Measurements from ENCODE around the gene NOL12. TPM values are rescaled to one million over a fixed set of nuclear protein-coding genes. Genes with fewer than 3 reads are reported as not detected.

NOL12 gene
- total RNA-seq, 1 experiment from 2014 or later: 44.3 TPM

DNA sequence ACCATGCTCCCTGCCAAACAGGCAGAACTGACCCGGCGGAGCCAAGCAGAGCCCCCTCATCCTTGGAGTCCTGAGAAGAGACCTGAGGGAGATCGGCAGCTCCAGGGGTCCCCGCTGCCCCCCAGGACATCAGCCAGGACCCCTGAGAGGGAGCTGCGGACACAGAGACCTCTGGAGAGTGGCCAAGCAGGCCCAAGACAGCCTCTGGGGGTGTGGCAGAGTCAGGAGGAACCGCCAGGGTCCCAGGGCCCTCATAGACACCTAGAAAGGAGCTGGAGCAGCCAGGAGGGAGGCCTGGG is 48.2 kb downstream of the NOL12 start:
- DNase-seq: no peak
- CTCF ChIA-PET: interaction anchor here (0.9 kb wide), 1 partner anchor 91 kb away, joined by 3 read pairs; no protein-coding TSS in a partner anchor
- H3K4me2 ChIP-seq: no peak overlapping the region
- POLR2A ChIA-PET (ENCODE audit: unreplicated experiment): no interaction called here
- H3K36me3 ChIP-seq (ENCODE audit: low read depth): no peaks in the 10 kb centered on the region
- H3K9me2 ChIP-seq (ENCODE audit: insufficient read depth): no peaks in the 10 kb centered on the region
- no peak overlapping the region for H3K27ac ChIP-seq
- H3K4me1 ChIP-seq (replicated peaks; ENCODE audit: insufficient read depth): no peaks in the 10 kb centered on the region
- no peak for TF ChIP-seq EZH2 (IDR thresholded peaks at IDR 0.05; ENCODE audit: low read depth)
- TF ChIP-seq, protein P1, sequence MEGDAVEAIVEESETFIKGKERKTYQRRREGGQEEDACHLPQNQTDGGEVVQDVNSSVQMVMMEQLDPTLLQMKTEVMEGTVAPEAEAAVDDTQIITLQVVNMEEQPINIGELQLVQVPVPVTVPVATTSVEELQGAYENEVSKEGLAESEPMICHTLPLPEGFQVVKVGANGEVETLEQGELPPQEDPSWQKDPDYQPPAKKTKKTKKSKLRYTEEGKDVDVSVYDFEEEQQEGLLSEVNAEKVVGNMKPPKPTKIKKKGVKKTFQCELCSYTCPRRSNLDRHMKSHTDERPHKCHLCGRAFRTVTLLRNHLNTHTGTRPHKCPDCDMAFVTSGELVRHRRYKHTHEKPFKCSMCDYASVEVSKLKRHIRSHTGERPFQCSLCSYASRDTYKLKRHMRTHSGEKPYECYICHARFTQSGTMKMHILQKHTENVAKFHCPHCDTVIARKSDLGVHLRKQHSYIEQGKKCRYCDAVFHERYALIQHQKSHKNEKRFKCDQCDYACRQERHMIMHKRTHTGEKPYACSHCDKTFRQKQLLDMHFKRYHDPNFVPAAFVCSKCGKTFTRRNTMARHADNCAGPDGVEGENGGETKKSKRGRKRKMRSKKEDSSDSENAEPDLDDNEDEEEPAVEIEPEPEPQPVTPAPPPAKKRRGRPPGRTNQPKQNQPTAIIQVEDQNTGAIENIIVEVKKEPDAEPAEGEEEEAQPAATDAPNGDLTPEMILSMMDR (conservative IDR thresholded peaks at IDR 0.05): no peak
- H3K4me3 ChIP-seq: no peak overlapping the region
- intact Hi-C loops (cut with micrococcal nuclease; ENCODE audit: unreplicated experiment): no loop called here
- H3F3A ChIP-seq (ENCODE audit: insufficient read depth, low read depth): peaks cover 8% of the 10 kb centered on the region
- no peaks in the 10 kb centered on the region for H4K20me1 ChIP-seq (ENCODE audit: insufficient read depth)
- BruUV-seq (replicated peaks): no TSS peak
- H2AFZ ChIP-seq: no peak overlapping the region
- no peaks in the 10 kb centered on the region for H3K79me2 ChIP-seq (ENCODE audit: low read depth)
- no peaks in the 10 kb centered on the region for H3K27me3 ChIP-seq (ENCODE audit: insufficient read depth, low read depth)
- no peaks in the 10 kb centered on the region for H3K9me3 ChIP-seq (ENCODE audit: insufficient read depth, low read depth)

- ChIA-PET POLR2A (ENCODE audit: unreplicated experiment) (no interaction called here), CTCF (interaction anchor here (0.6 to 0.7 kb wide), 2 partner anchors 28 to 114 kb away, joined by 3 read pairs; no protein-coding TSS in a partner anchor)
- Histone ChIP-seq H3K9me2 (ENCODE audit: insufficient read depth) (no peaks in the 10 kb centered on the region), H3K79me2 (ENCODE audit: low read depth) (no peaks in the 10 kb centered on the region), H3F3A (ENCODE audit: insufficient read depth, low read depth) (peaks cover 8% of the 10 kb centered on the region), H3K9me3 (ENCODE audit: insufficient read depth, low read depth) (no peaks in the 10 kb centered on the region), H3K27me3 (ENCODE audit: insufficient read depth, low read depth) (no peaks in the 10 kb centered on the region), H2AFZ (no peak overlapping the region), H4K20me1 (ENCODE audit: insufficient read depth) (no peaks in the 10 kb centered on the region), H3K4me2 (no peak overlapping the region), H3K36me3 (ENCODE audit: low read depth) (no peaks in the 10 kb centered on the region), H3K27ac (no peak overlapping the region), H3K4me1 (replicated peaks; ENCODE audit: insufficient read depth) (no peaks in the 10 kb centered on the region), H3K4me3 (no peak overlapping the region)
- no TSS peak for BruUV-seq (replicated peaks)
- intact Hi-C loops (cut with micrococcal nuclease; ENCODE audit: unreplicated experiment): no loop called here
- TF ChIP-seq EZH2 (IDR thresholded peaks at IDR 0.05; ENCODE audit: low read depth): no peak
- TF ChIP-seq, protein P1 (conservative IDR thresholded peaks at IDR 0.05): peak; percentile 77
- DNase-seq: peak; percentile 64 to 68
Measured at GRCh38 chr22:37734964-37735451, 48.9 kb downstream of the NOL12 start.

GRCh38 chr22:37739035-37739434 is 52.9 kb downstream of the NOL12 start:
- no peaks in the 10 kb centered on the region for H3K27me3 ChIP-seq (ENCODE audit: insufficient read depth, low read depth)
- H3K9me2 ChIP-seq (ENCODE audit: insufficient read depth): no peaks in the 10 kb centered on the region
- TF ChIP-seq EZH2 (IDR thresholded peaks at IDR 0.05; ENCODE audit: low read depth): no peak
- TF ChIP-seq, protein P1 (conservative IDR thresholded peaks at IDR 0.05): no peak
- no peak overlapping the region for H3K4me3 ChIP-seq
- no peak overlapping the region for H3K27ac ChIP-seq
- H3F3A ChIP-seq (ENCODE audit: insufficient read depth, low read depth): peaks cover 29% of the 10 kb centered on the region
- no peaks in the 10 kb centered on the region for H4K20me1 ChIP-seq (ENCODE audit: insufficient read depth)
- ChIA-PET POLR2A (ENCODE audit: unreplicated experiment) (no interaction called here), CTCF (interaction anchor here (0.6 kb wide), 1 partner anchor 538 kb away, joined by 10 read pairs; no protein-coding TSS in a partner anchor)
- no peak for DNase-seq
- no TSS peak for BruUV-seq (replicated peaks)
- intact Hi-C loops (cut with micrococcal nuclease; ENCODE audit: unreplicated experiment): no loop called here
- H2AFZ ChIP-seq: no peak overlapping the region
- no peaks in the 10 kb centered on the region for H3K79me2 ChIP-seq (ENCODE audit: low read depth)
- peaks cover 30% of the 10 kb centered on the region for H3K4me1 ChIP-seq (replicated peaks; ENCODE audit: insufficient read depth)
- no peaks in the 10 kb centered on the region for H3K9me3 ChIP-seq (ENCODE audit: insufficient read depth, low read depth)
- H3K36me3 ChIP-seq (ENCODE audit: low read depth): no peaks in the 10 kb centered on the region
- no peak overlapping the region for H3K4me2 ChIP-seq
